Lower lobe of right lung (tissue), 2 donors: Measurements from ENCODE around the gene ZNF200. TPM values are rescaled to one million over a fixed set of nuclear protein-coding genes. Genes with fewer than 3 reads are reported as not detected.

Experiments used
- ATAC-seq, 2 donors: fragments of 200-7000 bp; cut with Tn5 transposase; one replicate each; pipeline ENCODE4 v1.9.1; 2020 to 2022; ENCODE audit warnings: mild to moderate bottlenecking in 2 of 2, moderate library complexity in 2 of 2
- DNase-seq: peaks from one replicate; pipeline ENCODE4 v3.0.0-alpha.2; 2020
- H3K27ac ChIP-seq: fragments of 200-600 bp; one replicate; pipeline ENCODE4 v1.8.0; 2022
- H3K27me3 ChIP-seq: fragments of 200-600 bp; one replicate; pipeline ENCODE4 v1.8.0; 2022; ENCODE audit warnings: low read depth
- H3K36me3 ChIP-seq: fragments of 200-600 bp; one replicate; pipeline ENCODE4 v1.8.0; 2022; ENCODE audit warnings: mild to moderate bottlenecking
- H3K4me1 ChIP-seq: fragments of 200-600 bp; one replicate; pipeline ENCODE4 v1.8.0; 2022
- H3K4me3 ChIP-seq: fragments of 200-600 bp; one replicate; pipeline ENCODE4 v1.8.0; 2022; ENCODE audit warnings: mild to moderate bottlenecking
- H3K9me3 ChIP-seq: fragments of 200-600 bp; one replicate; pipeline ENCODE4 v1.8.0; 2022
- intact Hi-C: fragments of 100-400 bp; cut with DNase I; formaldehyde crosslinking; loops from one replicate; pipeline ENCODE4 v1.11.0; 2022
- total RNA-seq: library from RNA; stranded (reverse); fragmentation: NEBNext Ultra II Directional; extraction: Animal tissue kit (Norgen Biotek cat#: 25700); gene quantifications from one replicate; pipeline ENCODE4 v1.2.1, GENCODE V29; 2021
- TF ChIP-seq, protein P1 (sequence below): fragments of 200-600 bp; IDR thresholded peaks from one replicate; pipeline ENCODE4 v1.8.0; 2022; ENCODE audit warnings: antibody characterized with exemption, mild to moderate bottlenecking
- donor health status: DM: no; HTN: yes; CAD: no; lungs with severe emphysema.

Gene ZNF200
- total RNA-seq, 1 donor from 2014 or later: 12.0 TPM

DNA sequence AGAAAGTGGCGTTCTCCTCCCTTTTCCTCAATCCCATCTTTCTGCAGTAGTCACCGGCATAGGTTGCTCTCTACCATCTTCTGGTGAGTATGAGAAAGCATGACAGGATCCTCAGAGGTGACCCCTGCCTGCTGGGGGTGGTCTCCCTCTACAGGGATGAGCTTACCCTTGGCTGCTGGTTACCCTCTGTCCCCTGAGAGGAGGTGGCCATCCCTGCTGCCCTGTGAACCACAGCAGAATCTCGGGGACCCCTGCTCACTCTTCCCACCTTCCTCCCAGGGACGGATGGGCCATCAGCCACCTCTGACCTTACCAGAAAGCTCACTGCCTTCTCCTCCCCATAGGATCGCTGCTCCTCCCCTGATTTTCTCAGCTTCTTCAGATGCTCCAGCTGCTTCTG lies 13.6 kb upstream of the ZNF200 start:
- intact Hi-C loops: no loop called here
- DNase-seq (no peak), ATAC-seq (no peak)
- H3K27ac ChIP-seq: no peak overlapping the region
- H3K9me3 ChIP-seq: no peaks in the 10 kb centered on the region
- H3K27me3 ChIP-seq: no peaks in the 10 kb centered on the region
- H3K36me3 ChIP-seq: peaks cover 3% of the 10 kb centered on the region
- H3K4me1 ChIP-seq: no peaks in the 10 kb centered on the region
- TF ChIP-seq, protein P1, sequence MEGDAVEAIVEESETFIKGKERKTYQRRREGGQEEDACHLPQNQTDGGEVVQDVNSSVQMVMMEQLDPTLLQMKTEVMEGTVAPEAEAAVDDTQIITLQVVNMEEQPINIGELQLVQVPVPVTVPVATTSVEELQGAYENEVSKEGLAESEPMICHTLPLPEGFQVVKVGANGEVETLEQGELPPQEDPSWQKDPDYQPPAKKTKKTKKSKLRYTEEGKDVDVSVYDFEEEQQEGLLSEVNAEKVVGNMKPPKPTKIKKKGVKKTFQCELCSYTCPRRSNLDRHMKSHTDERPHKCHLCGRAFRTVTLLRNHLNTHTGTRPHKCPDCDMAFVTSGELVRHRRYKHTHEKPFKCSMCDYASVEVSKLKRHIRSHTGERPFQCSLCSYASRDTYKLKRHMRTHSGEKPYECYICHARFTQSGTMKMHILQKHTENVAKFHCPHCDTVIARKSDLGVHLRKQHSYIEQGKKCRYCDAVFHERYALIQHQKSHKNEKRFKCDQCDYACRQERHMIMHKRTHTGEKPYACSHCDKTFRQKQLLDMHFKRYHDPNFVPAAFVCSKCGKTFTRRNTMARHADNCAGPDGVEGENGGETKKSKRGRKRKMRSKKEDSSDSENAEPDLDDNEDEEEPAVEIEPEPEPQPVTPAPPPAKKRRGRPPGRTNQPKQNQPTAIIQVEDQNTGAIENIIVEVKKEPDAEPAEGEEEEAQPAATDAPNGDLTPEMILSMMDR: no peak
- no peak overlapping the region for H3K4me3 ChIP-seq

DNA sequence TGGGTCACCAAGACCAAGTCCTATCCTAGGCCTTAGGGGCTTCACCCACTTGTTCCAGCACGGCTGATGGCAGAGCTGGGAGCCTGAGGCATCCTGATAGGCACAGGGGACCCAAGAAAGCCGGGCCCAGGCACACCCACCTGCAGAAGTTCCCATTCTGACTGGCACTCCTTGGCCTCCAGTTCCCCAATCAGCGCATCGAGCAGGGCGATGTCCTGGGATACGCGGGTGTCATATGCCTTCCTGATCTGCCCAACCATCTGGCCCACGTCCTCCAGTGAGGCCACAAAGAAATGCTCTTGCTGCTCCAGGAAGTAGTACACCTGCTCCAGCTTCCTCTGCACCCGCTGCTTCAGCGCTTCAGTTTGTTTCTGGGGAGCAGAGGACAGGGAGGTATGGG lies 11.9 kb upstream of the ZNF200 start:
- ATAC-seq (no peak), DNase-seq (no peak)
- Histone ChIP-seq H3K9me3 (no peaks in the 10 kb centered on the region), H3K4me1 (no peaks in the 10 kb centered on the region), H3K4me3 (no peak overlapping the region), H3K27me3 (no peaks in the 10 kb centered on the region), H3K27ac (no peak overlapping the region), H3K36me3 (peaks cover 3% of the 10 kb centered on the region)
- intact Hi-C loops: no loop called here
- TF ChIP-seq, protein P1: no peak

DNA sequence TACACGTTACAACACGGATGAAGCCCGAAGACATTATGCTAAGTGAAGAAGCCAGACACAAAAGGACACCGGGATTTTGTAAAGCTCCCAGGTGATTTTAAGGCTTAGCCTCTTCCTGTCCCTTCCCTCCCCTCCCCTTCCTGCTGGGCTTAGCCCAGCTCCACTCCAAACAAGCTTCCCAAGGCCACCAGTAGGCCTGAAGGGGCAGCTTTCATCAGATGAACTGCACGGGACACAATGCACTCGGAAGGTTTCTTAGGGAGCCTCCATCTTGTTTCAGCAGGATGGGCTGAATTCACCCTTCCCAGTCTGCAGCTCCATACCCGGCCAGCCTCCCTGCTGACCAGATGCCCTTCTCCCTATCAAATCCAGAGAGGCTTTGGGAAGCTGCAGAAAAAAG lies 11.0 kb upstream of the ZNF200 start:
- Histone ChIP-seq H3K4me3 (no peak overlapping the region), H3K4me1 (no peaks in the 10 kb centered on the region), H3K36me3 (peaks cover 3% of the 10 kb centered on the region), H3K9me3 (no peaks in the 10 kb centered on the region), H3K27ac (no peak overlapping the region), H3K27me3 (no peaks in the 10 kb centered on the region)
- intact Hi-C loops: no loop called here
- TF ChIP-seq, protein P1: no peak
- DNase-seq (no peak), ATAC-seq (no peak)

DNA sequence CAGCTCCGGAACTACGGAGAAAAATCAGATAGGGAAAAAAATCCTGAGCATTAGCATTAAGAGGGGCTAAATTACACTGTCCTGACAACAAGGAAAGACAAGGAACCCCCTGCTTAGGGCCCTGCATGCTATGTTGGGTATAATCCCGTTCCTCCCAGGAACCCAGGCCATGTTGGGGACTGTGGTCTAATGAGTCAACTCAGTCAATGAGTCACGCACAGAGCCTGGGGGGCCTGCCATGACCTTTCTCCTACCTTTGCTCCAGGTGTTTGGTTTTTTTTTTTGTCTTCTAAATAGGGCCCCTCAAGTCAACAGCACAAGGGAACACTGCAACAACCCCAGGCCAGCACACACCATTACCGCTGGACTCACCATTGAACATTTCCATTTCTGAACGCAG lies 8.9 kb upstream of the ZNF200 start:
- intact Hi-C loops: no loop called here
- TF ChIP-seq, protein P1: no peak
- H3K4me3 ChIP-seq: no peak overlapping the region
- no peaks in the 10 kb centered on the region for H3K27me3 ChIP-seq
- H3K9me3 ChIP-seq: no peaks in the 10 kb centered on the region
- H3K27ac ChIP-seq: no peak overlapping the region
- ATAC-seq: no peak
- no peak for DNase-seq
- no peaks in the 10 kb centered on the region for H3K4me1 ChIP-seq
- H3K36me3 ChIP-seq: peaks cover 3% of the 10 kb centered on the region

DNA sequence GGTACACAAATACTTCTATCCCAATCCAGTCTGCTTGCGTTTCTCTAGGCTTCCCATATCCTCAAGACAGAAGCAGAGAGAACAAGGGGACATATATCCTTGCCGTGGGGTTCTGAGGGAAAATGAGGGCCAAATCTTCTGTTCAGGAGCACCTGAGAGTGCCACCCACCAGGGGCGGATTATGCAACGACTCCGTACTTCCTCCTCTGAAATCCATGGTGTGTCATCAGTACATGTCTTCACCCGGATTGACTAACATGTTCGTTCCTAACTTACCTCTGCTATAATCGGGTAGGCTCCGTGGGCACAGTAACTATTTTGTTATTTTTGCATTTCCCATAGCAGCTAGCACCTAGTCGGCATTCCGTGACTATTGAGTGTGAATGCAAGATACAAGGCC lies 7.8 kb upstream of the ZNF200 start:
- no peaks in the 10 kb centered on the region for H3K27me3 ChIP-seq
- no peak overlapping the region for H3K27ac ChIP-seq
- intact Hi-C loops: no loop called here
- TF ChIP-seq, protein P1: no peak
- no peaks in the 10 kb centered on the region for H3K9me3 ChIP-seq
- H3K4me1 ChIP-seq: no peaks in the 10 kb centered on the region
- ATAC-seq: peak in 1 of 2 donors; percentile 50
- DNase-seq: no peak
- no peak overlapping the region for H3K4me3 ChIP-seq
- peaks cover 3% of the 10 kb centered on the region for H3K36me3 ChIP-seq

DNA sequence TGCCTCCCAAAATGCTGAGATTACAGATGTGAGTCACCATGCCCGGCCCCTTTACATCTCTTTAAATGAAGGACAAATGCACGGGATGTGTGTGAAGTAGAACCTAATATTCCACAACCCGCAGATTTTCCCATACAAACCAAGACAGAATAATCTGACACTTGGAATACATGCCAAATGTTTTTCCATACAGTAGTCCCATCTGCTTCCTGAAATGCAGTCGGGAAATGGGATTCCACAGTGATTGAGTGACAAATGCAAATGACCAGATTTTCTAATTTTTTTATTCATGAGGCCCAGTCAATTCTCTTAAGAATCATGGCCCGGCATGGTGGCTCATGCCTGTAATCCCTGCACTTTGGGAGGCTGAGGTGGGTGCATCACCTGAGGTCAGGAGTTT lies 6.8 kb upstream of the ZNF200 start:
- Histone ChIP-seq H3K4me1 (no peaks in the 10 kb centered on the region), H3K27ac (no peak overlapping the region), H3K27me3 (no peaks in the 10 kb centered on the region), H3K9me3 (no peaks in the 10 kb centered on the region), H3K4me3 (no peak overlapping the region), H3K36me3 (peaks cover 3% of the 10 kb centered on the region)
- intact Hi-C loops: no loop called here
- TF ChIP-seq, protein P1: no peak
- DNase-seq: no peak
- ATAC-seq: no peak
